ENCODE results near the gene SLC41A2. TPM values are rescaled to one million over a fixed set of nuclear protein-coding genes. Genes with fewer than 3 reads are reported as not detected.
"Not testable (repeated sequence)": the region's sequence is repeated elsewhere in the genome, so short reads cannot be mapped to it uniquely, and the experiment has no call there.

Gene SLC41A2
- total and polyA plus RNA-seq, 8 donors, result 2.5 to 35.7 (median 4.2) TPM

- intact Hi-C loops (cut with DNase I), result no loop called here
- no peaks in the 10 kb centered on the region for H3K36me3 ChIP-seq
- TF ChIP-seq CTCF (IDR thresholded peaks at IDR 0.05), result no peak
- H3K27ac ChIP-seq, result no peak overlapping the region
- H3K9me3 ChIP-seq, result no peaks in the 10 kb centered on the region
- H3K27me3 ChIP-seq, result peaks cover 0 to 10% of the 10 kb centered on the region in 2 donors
- H3K4me1 ChIP-seq, result peaks cover 3 to 4% of the 10 kb centered on the region in 2 donors
- no peak for DNase-seq
- no peak for ATAC-seq
- no peak overlapping the region for H3K4me3 ChIP-seq
These were observed 6.2 kb downstream of the SLC41A2 start for GRCh38 chr12:104951759-104952509.

GRCh38 chr12:104948716-104949115 is 9.4 kb downstream of the SLC41A2 start:
- intact Hi-C loops (cut with DNase I); H3K4me3 ChIP-seq; DNase-seq; ATAC-seq; H3K4me1 ChIP-seq; H3K9me3 ChIP-seq; H3K27ac ChIP-seq; H3K36me3 ChIP-seq; H3K27me3 ChIP-seq: not testable (repeated sequence)

- TF ChIP-seq CTCF (IDR thresholded peaks at IDR 0.05), result no peak
These were observed 13.8 kb downstream of the SLC41A2 start for GRCh38 chr12:104944252-104944651.

GRCh38 chr12:104943401-104943800 is 14.7 kb downstream of the SLC41A2 start:
- H3K4me1 ChIP-seq; H3K27me3 ChIP-seq; H3K9me3 ChIP-seq; H3K36me3 ChIP-seq; H3K27ac ChIP-seq; intact Hi-C loops (cut with DNase I); ATAC-seq; DNase-seq; H3K4me3 ChIP-seq: not testable (repeated sequence)

More at GRCh38 chr12:104944252-104944651, 13.8 kb downstream of the SLC41A2 start:
- DNase-seq (no peak), ATAC-seq (peak; percentile 91)
- no peaks in the 10 kb centered on the region for H3K4me1 ChIP-seq
- no peaks in the 10 kb centered on the region for H3K27me3 ChIP-seq
- H3K4me3 ChIP-seq, result no peak overlapping the region
- no peaks in the 10 kb centered on the region for H3K36me3 ChIP-seq
- intact Hi-C loops (cut with DNase I), result no loop called here
- H3K9me3 ChIP-seq, result no peaks in the 10 kb centered on the region
- peak overlapping the region in 1 of 2 donors; percentile 41 for H3K27ac ChIP-seq

- H3K36me3 ChIP-seq, result no peaks in the 10 kb centered on the region
- DNase-seq (no peak), ATAC-seq (no peak)
- no peak overlapping the region for H3K27ac ChIP-seq
- intact Hi-C loops (cut with DNase I), result no loop called here
- H3K4me3 ChIP-seq, result no peak overlapping the region
- no peaks in the 10 kb centered on the region for H3K4me1 ChIP-seq
- H3K9me3 ChIP-seq, result no peaks in the 10 kb centered on the region
- H3K27me3 ChIP-seq, result no peaks in the 10 kb centered on the region
- TF ChIP-seq CTCF (IDR thresholded peaks at IDR 0.05), result no peak
These were observed 16.0 kb downstream of the SLC41A2 start for GRCh38 chr12:104942075-104942474.

- Histone ChIP-seq H3K27ac (no peak overlapping the region), H3K9me3 (no peaks in the 10 kb centered on the region), H3K27me3 (no peaks in the 10 kb centered on the region), H3K4me1 (no peaks in the 10 kb centered on the region), H3K36me3 (no peaks in the 10 kb centered on the region), H3K4me3 (no peak overlapping the region)
- TF ChIP-seq CTCF (IDR thresholded peaks at IDR 0.05), result no peak
- DNase-seq (no peak), ATAC-seq (peak; percentile 21)
- intact Hi-C loops (cut with DNase I), result no loop called here
These were observed 16.6 kb downstream of the SLC41A2 start for GRCh38 chr12:104941454-104941853.
